ENCODE measurements around the gene VMP1. TPM values are rescaled to one million over a fixed set of nuclear protein-coding genes. Genes with fewer than 3 reads are reported as not detected.
A peak's percentile ranks its signal among the peaks of the same experiment; 100 is the strongest.

Gene VMP1
- total RNA-seq, 1 experiment from 2014 or later, result 236 TPM

DNA sequence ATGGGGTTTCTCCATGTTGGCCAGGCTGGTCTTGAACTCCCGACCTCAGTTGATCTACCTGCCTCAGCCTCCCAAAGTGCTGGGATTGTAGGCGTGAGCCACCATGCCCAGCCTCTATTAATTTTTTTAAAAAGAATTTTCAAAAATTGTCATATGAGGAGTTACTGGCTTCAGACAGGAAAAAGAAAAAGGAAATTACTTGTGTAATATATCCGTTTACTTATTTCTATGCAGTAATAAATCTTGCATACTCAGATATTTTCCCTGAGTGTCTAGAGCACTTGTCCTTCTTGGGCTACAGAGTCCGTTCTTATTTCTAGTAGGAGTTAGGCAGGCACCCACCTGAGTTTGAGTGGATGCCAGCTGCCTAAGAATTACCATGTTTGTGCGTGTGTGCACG, 85.8 kb downstream of the VMP1 start:
- H3K4me3 ChIP-seq, result no peak overlapping the region
- ChIA-PET POLR2A (ENCODE audit: unreplicated experiment) (no interaction called here), CTCF (no interaction called here)
- H3K9me3 ChIP-seq (ENCODE audit: insufficient read depth, low read depth), result no peaks in the 10 kb centered on the region
- H3F3A ChIP-seq (ENCODE audit: insufficient read depth, low read depth), result peaks cover 34% of the 10 kb centered on the region
- H3K9me2 ChIP-seq (ENCODE audit: insufficient read depth), result no peaks in the 10 kb centered on the region
- H3K27me3 ChIP-seq (ENCODE audit: insufficient read depth, low read depth), result no peaks in the 10 kb centered on the region
- no TSS peak for BruUV-seq (replicated peaks)
- intact Hi-C loops (cut with micrococcal nuclease; ENCODE audit: unreplicated experiment), result no loop called here
- peaks cover 21% of the 10 kb centered on the region for H3K4me1 ChIP-seq (replicated peaks; ENCODE audit: insufficient read depth)
- H2AFZ ChIP-seq, result no peak overlapping the region
- H4K20me1 ChIP-seq (ENCODE audit: insufficient read depth), result no peaks in the 10 kb centered on the region
- no peak for DNase-seq
- no peak overlapping the region for H3K27ac ChIP-seq
- TF ChIP-seq, protein P1, sequence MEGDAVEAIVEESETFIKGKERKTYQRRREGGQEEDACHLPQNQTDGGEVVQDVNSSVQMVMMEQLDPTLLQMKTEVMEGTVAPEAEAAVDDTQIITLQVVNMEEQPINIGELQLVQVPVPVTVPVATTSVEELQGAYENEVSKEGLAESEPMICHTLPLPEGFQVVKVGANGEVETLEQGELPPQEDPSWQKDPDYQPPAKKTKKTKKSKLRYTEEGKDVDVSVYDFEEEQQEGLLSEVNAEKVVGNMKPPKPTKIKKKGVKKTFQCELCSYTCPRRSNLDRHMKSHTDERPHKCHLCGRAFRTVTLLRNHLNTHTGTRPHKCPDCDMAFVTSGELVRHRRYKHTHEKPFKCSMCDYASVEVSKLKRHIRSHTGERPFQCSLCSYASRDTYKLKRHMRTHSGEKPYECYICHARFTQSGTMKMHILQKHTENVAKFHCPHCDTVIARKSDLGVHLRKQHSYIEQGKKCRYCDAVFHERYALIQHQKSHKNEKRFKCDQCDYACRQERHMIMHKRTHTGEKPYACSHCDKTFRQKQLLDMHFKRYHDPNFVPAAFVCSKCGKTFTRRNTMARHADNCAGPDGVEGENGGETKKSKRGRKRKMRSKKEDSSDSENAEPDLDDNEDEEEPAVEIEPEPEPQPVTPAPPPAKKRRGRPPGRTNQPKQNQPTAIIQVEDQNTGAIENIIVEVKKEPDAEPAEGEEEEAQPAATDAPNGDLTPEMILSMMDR (conservative IDR thresholded peaks at IDR 0.05), result no peak
- TF ChIP-seq EZH2 (IDR thresholded peaks at IDR 0.05; ENCODE audit: low read depth), result no peak
- peaks cover 30% of the 10 kb centered on the region for H3K79me2 ChIP-seq (ENCODE audit: low read depth)
- no peak overlapping the region for H3K4me2 ChIP-seq
- H3K36me3 ChIP-seq (ENCODE audit: low read depth), result peaks cover 5% of the 10 kb centered on the region

DNA sequence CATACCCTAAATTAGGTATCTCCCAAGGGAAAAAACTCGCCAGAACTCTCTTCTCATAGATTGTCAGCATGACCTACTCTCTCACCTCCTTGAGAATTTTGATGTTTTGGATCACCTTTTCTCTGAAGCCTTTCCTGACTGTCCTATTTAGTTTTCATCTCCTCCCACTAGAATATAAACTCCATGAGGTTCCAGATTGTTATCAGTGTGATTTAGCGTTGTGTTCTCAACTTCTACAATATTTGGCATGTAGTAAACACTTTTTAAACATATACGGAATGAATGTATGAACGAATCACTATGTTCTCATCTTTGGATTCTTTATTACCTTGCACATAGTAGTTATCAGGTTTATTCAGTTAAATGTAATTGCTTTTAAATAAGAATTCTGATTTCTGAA, 88.7 kb downstream of the VMP1 start:
- intact Hi-C loops (cut with micrococcal nuclease; ENCODE audit: unreplicated experiment), result no loop called here
- no peaks in the 10 kb centered on the region for H3K9me3 ChIP-seq (ENCODE audit: insufficient read depth, low read depth)
- H3K4me1 ChIP-seq (replicated peaks; ENCODE audit: insufficient read depth), result no peaks in the 10 kb centered on the region
- no peak overlapping the region for H3K4me2 ChIP-seq
- H3K4me3 ChIP-seq, result no peak overlapping the region
- ChIA-PET POLR2A (ENCODE audit: unreplicated experiment) (no interaction called here), CTCF (no interaction called here)
- H3K36me3 ChIP-seq (ENCODE audit: low read depth), result peaks cover 5% of the 10 kb centered on the region
- H3F3A ChIP-seq (ENCODE audit: insufficient read depth, low read depth), result peaks cover 36% of the 10 kb centered on the region; the same call in 1 of the 2 replicates
- BruUV-seq (replicated peaks), result no TSS peak
- no peaks in the 10 kb centered on the region for H3K9me2 ChIP-seq (ENCODE audit: insufficient read depth)
- peak overlapping the region; percentile 45 for H3K27ac ChIP-seq
- H2AFZ ChIP-seq, result no peak overlapping the region
- TF ChIP-seq, protein P1 (conservative IDR thresholded peaks at IDR 0.05), result no peak
- no peak for TF ChIP-seq EZH2 (IDR thresholded peaks at IDR 0.05; ENCODE audit: low read depth)
- H3K27me3 ChIP-seq (ENCODE audit: insufficient read depth, low read depth), result no peaks in the 10 kb centered on the region
- peaks cover 3% of the 10 kb centered on the region; the same call in 1 of the 2 replicates for H3K79me2 ChIP-seq (ENCODE audit: low read depth)
- no peaks in the 10 kb centered on the region for H4K20me1 ChIP-seq (ENCODE audit: insufficient read depth)
- no peak for DNase-seq

DNA sequence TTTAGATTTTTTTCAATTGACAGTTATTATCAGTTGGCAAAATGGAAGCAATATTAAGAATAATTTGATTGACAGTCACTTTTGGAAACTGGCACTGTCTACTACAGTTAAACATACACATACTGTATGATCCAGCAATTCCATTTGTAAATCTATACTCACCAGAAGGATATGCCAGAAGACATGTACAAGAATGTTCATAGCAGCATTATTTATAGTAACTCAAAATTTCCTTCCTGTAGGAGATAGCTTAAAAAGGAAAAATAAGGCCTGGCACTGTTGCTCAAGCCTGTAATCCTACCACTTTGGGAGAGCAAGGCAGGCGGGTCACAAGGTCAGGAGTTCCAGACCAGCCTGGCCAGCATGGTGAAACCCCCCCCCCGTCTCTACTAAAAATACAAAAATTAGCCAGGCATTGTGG, 89.3 kb downstream of the VMP1 start:
- ChIA-PET POLR2A (ENCODE audit: unreplicated experiment) (no interaction called here), CTCF (interaction anchor here (0.7 kb wide), 1 partner anchor 12 kb away, joined by 3 read pairs; no protein-coding TSS in a partner anchor)
- H2AFZ ChIP-seq, result no peak overlapping the region
- no peaks in the 10 kb centered on the region for H4K20me1 ChIP-seq (ENCODE audit: insufficient read depth)
- intact Hi-C loops (cut with micrococcal nuclease; ENCODE audit: unreplicated experiment), result no loop called here
- BruUV-seq (replicated peaks), result no TSS peak
- H3K9me3 ChIP-seq (ENCODE audit: insufficient read depth, low read depth), result no peaks in the 10 kb centered on the region
- H3K9me2 ChIP-seq (ENCODE audit: insufficient read depth), result no peaks in the 10 kb centered on the region
- H3K4me3 ChIP-seq, result no peak overlapping the region
- no peak for DNase-seq
- peaks cover 32% of the 10 kb centered on the region; the same call in 1 of the 2 replicates for H3F3A ChIP-seq (ENCODE audit: insufficient read depth, low read depth)
- H3K27me3 ChIP-seq (ENCODE audit: insufficient read depth, low read depth), result no peaks in the 10 kb centered on the region
- no peak overlapping the region for H3K4me2 ChIP-seq
- H3K79me2 ChIP-seq (ENCODE audit: low read depth), result peaks cover 3% of the 10 kb centered on the region; the same call in 1 of the 2 replicates
- H3K27ac ChIP-seq, result peak overlapping the region; percentile 45; the same call in 1 of the 2 replicates
- H3K36me3 ChIP-seq (ENCODE audit: low read depth), result peaks cover 5% of the 10 kb centered on the region
- H3K4me1 ChIP-seq (replicated peaks; ENCODE audit: insufficient read depth), result no peaks in the 10 kb centered on the region
- TF ChIP-seq, protein P1 (conservative IDR thresholded peaks at IDR 0.05), result no peak
- TF ChIP-seq EZH2 (IDR thresholded peaks at IDR 0.05; ENCODE audit: low read depth), result no peak

Data from PC-9 (cell line).